Cerebellar cortex (tissue), 1 donor: ENCODE results near the gene CTIF.

Source experiments
- DNase-seq: peaks from one replicate; pipeline ENCODE4 v3.0.0-alpha.2; 2015; ENCODE audit warnings: low spot score

CTIF gene

GRCh38 chr18:48602759-48603390 is 64.0 kb downstream of the CTIF start:
- no peak for DNase-seq

- DNase-seq: no peak
These were observed 66.6 kb downstream of the CTIF start for GRCh38 chr18:48605408-48605845.

GRCh38 chr18:48607056-48607984 is 68.5 kb downstream of the CTIF start:
- DNase-seq: peak; percentile 34

GRCh38 chr18:48608581-48608980 is 69.8 kb downstream of the CTIF start:
- DNase-seq: peak; percentile 60

GRCh38 chr18:48609114-48609513 is 70.3 kb downstream of the CTIF start:
- no peak for DNase-seq

- DNase-seq: no peak
These were observed 71.3 kb downstream of the CTIF start for GRCh38 chr18:48609820-48610815.

GRCh38 chr18:48611203-48611602 is 72.4 kb downstream of the CTIF start:
- no peak for DNase-seq

- DNase-seq: no peak
These were observed 73.1 kb downstream of the CTIF start for GRCh38 chr18:48611785-48612480.

GRCh38 chr18:48612511-48612910 is 73.7 kb downstream of the CTIF start:
- no peak for DNase-seq

GRCh38 chr18:48612917-48613316 is 74.1 kb downstream of the CTIF start:
- DNase-seq: no peak

GRCh38 chr18:48613589-48614404 is 75.0 kb downstream of the CTIF start:
- peak; percentile 63 for DNase-seq

GRCh38 chr18:48615566-48616401 is 77.0 kb downstream of the CTIF start:
- no peak for DNase-seq

- DNase-seq: no peak
These were observed 77.8 kb downstream of the CTIF start for GRCh38 chr18:48616484-48617255.

GRCh38 chr18:48617844-48618497 is 79.1 kb downstream of the CTIF start:
- DNase-seq: no peak

GRCh38 chr18:48619016-48619415 is 80.2 kb downstream of the CTIF start:
- no peak for DNase-seq

- no peak for DNase-seq
These were observed 80.7 kb downstream of the CTIF start for GRCh38 chr18:48619501-48619900.

- no peak for DNase-seq
These were observed 81.2 kb downstream of the CTIF start for GRCh38 chr18:48620071-48620470.

- no peak for DNase-seq
These were observed 82.4 kb downstream of the CTIF start for GRCh38 chr18:48621240-48621639.
